ENCODE results near the gene FOXL3.

GRCh38 chr7:322111-322671 lies 32.2 kb downstream of the FOXL3 start:
- TF ChIP-seq, protein P1, sequence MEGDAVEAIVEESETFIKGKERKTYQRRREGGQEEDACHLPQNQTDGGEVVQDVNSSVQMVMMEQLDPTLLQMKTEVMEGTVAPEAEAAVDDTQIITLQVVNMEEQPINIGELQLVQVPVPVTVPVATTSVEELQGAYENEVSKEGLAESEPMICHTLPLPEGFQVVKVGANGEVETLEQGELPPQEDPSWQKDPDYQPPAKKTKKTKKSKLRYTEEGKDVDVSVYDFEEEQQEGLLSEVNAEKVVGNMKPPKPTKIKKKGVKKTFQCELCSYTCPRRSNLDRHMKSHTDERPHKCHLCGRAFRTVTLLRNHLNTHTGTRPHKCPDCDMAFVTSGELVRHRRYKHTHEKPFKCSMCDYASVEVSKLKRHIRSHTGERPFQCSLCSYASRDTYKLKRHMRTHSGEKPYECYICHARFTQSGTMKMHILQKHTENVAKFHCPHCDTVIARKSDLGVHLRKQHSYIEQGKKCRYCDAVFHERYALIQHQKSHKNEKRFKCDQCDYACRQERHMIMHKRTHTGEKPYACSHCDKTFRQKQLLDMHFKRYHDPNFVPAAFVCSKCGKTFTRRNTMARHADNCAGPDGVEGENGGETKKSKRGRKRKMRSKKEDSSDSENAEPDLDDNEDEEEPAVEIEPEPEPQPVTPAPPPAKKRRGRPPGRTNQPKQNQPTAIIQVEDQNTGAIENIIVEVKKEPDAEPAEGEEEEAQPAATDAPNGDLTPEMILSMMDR (conservative IDR thresholded peaks at IDR 0.05 in 1 of 2, IDR thresholded peaks at IDR 0.05 in 1 of 2; ENCODE audit: extremely low read depth in 1 of 2, insufficient read depth in 1 of 2, low read depth in 1 of 2, low read length in 2 of 2): peak; percentile 64 to 78
- no peak for TF ChIP-seq EZH2 (IDR thresholded peaks at IDR 0.05; ENCODE audit: borderline replicate concordance, low read length)

Measured in mammary epithelial cell (primary cell).